ENCODE results near the gene SPRING1. TPM values are rescaled to one million over a fixed set of nuclear protein-coding genes. Genes with fewer than 3 reads are reported as not detected.

SPRING1 gene, protein sequence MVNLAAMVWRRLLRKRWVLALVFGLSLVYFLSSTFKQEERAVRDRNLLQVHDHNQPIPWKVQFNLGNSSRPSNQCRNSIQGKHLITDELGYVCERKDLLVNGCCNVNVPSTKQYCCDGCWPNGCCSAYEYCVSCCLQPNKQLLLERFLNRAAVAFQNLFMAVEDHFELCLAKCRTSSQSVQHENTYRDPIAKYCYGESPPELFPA
- 3.1 and 4.1 TPM in 2 replicates for polyA plus RNA-seq

DNA sequence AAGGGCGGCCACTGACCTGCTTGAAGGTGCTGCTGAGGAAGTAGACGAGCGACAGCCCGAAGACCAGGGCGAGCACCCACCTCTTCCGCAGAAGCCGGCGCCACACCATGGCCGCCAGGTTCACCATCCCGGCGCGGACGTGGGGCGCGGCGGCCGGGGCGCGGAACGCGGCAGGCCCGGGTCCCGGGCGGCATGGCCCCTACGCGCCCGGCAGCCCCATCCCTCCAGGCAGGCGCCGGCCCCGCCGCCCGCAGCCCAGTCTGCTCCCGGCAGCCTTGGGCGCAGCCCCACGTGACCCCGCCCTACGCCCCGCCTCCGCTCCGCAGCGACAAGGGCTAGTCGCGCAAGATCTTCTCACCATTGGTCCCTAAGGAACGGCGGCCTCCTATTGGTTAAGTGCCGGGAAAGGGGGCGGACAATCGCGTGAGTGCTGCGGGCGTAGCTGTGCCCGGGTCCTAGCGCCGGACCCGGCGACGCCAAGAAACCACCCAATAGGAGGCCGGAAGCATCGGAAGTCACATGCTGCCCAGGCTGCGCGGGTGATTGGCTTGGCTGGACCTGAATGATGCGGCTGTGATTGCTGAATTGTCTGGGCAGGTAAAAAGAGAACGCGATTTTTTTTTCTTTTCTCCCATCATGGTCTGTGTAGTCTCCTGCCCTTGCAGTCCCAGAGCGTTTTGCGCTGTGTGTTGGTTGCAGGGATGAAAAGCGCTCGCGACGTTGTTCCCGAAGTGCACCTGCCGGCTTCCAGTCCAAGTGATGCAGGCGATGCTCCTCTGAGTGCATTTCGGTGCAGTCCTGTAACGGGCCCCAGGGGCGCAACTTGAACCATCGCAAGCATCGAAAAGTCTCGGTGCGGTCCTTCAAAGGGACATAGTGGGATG lies at the start of gene SPRING1, which contains the start of gene RNFT2:
SPRING1 (minus strand) TSS at position 296 of the 884 bp plus-strand sequence; CDS start at position 127, 169 bp downstream.
RNFT2 (plus strand) TSS at position 542 of the 884 bp plus-strand sequence. CDS start 2,183 bp downstream, outside the sequence.

Other genes starting within 250 kb of the SPRING1 start
- 2.1 and 3.1 TPM in 2 replicates for gene MAP1LC3B2, start 178.7 kb downstream of the SPRING1 start, polyA plus RNA-seq
- 16.2 and 26.9 TPM in 2 replicates for gene RNFT2, start 246 bp upstream of the SPRING1 start, polyA plus RNA-seq
- gene HRK, start 143.4 kb upstream of the SPRING1 start, polyA plus RNA-seq, result 0.53 and 0.60 TPM in 2 replicates
- 1.7 TPM in 1 of 2 replicates, not detected in the other for gene FBXW8, start 172.9 kb upstream of the SPRING1 start, polyA plus RNA-seq

All from Purkinje cell (primary cell).